ENCODE data around the gene RPAP3. TPM values are rescaled to one million over a fixed set of nuclear protein-coding genes. Genes with fewer than 3 reads are reported as not detected.

Gene RPAP3
- total RNA-seq, 1 experiment from 2014 or later = 48.9 TPM

GRCh38 chr12:47718531-47718930, 12.7 kb upstream of the RPAP3 start:
- Histone ChIP-seq H3K79me2 (ENCODE audit: insufficient read depth, low read length) (no peaks in the 10 kb centered on the region), H3K14ac (ENCODE audit: insufficient read depth, low read length) (no peak overlapping the region), H3K9me3 (ENCODE audit: control insufficient read depth, low read depth, low read length) (no peaks in the 10 kb centered on the region), H2BK12ac (ENCODE audit: insufficient read length, low read depth, low read length) (no peak overlapping the region), H3K23ac (ENCODE audit: insufficient read length, low read depth, low read length) (no peak overlapping the region), H3K4me2 (ENCODE audit: insufficient read depth, insufficient read length, low read length) (no peak overlapping the region), H2BK5ac (ENCODE audit: insufficient read length, low read length) (no peak overlapping the region), H3K27ac (ENCODE audit: insufficient read length, low read depth, low read length) (no peak overlapping the region), H4K8ac (replicated peaks; ENCODE audit: insufficient read length, low read depth, low read length) (no peak overlapping the region), H4K91ac (ENCODE audit: insufficient read length, low read depth, low read length) (no peak overlapping the region), H2BK120ac (ENCODE audit: low read depth, low read length, poor library complexity, severe bottlenecking) (no peak overlapping the region), H3K79me1 (ENCODE audit: insufficient read depth, low read depth, low read length, poor library complexity, severe bottlenecking) (no peaks in the 10 kb centered on the region), H3K18ac (ENCODE audit: insufficient read length, low read depth, low read length) (no peak overlapping the region), H3K4ac (ENCODE audit: low read depth, low read length) (no peak overlapping the region), H3T11ph (ENCODE audit: low read length) (no peak overlapping the region), H3K23me2 (ENCODE audit: insufficient read length, low read depth, low read length, poor library complexity, severe bottlenecking) (no peaks in the 10 kb centered on the region), H4K5ac (ENCODE audit: insufficient read length, low read depth, low read length) (no peak overlapping the region), H2BK15ac (ENCODE audit: low read depth, low read length) (no peak overlapping the region), H3K4me1 (ENCODE audit: insufficient read depth, low read length) (no peaks in the 10 kb centered on the region), H2AK5ac (ENCODE audit: insufficient read length, low read length) (no peak overlapping the region), H3K56ac (ENCODE audit: insufficient read length, low read depth, low read length) (no peak overlapping the region), H2AFZ (ENCODE audit: low read length) (no peak overlapping the region), H3K9ac (ENCODE audit: extremely low read depth, insufficient read length, low read length) (no peak overlapping the region), H2BK20ac (ENCODE audit: low read depth, low read length, poor library complexity, severe bottlenecking) (no peak overlapping the region), H3K27me3 (ENCODE audit: insufficient read depth, low read length) (peaks cover 3% of the 10 kb centered on the region; the same call in 1 of the 2 replicates), H4K20me1 (ENCODE audit: control insufficient read depth, insufficient read depth, insufficient read length) (no peaks in the 10 kb centered on the region)
- no peak overlapping the region for H3K27ac Mint-ChIP-seq
- TF ChIP-seq CTCF (conservative IDR thresholded peaks at IDR 0.05) = no peak
- peaks cover 44% of the 10 kb centered on the region for H3K27me3 Mint-ChIP-seq (ENCODE audit: low read depth)
- DNase-seq = no peak
- H3K36me3 Mint-ChIP-seq (ENCODE audit: insufficient read depth in 1 of 3, low read depth in 3 of 3) = no peaks in the 10 kb centered on the region; a peak in 1 of 7 replicates
- H3K4me1 Mint-ChIP-seq = peaks cover 26 to 28% of the 10 kb centered on the region in 2 experiments
- WGBS (ENCODE audit: extremely low coverage, insufficient read length, low lambda C conversion rate) = no CpG with 5 or more reads among the region's 1 CpG
- H3K4me3 Mint-ChIP-seq = no peak overlapping the region
- no peaks in the 10 kb centered on the region for H3K9me3 Mint-ChIP-seq

Data from H9 (cell line).